ENCODE measurements around the gene GDI2.

The GDI2 gene

GRCh38 chr10:5737352-5737751 is 75.9 kb downstream of the GDI2 start:
- no peak for DNase-seq

- DNase-seq = no peak
These were observed 76.6 kb downstream of the GDI2 start for GRCh38 chr10:5736591-5736990.

DNA sequence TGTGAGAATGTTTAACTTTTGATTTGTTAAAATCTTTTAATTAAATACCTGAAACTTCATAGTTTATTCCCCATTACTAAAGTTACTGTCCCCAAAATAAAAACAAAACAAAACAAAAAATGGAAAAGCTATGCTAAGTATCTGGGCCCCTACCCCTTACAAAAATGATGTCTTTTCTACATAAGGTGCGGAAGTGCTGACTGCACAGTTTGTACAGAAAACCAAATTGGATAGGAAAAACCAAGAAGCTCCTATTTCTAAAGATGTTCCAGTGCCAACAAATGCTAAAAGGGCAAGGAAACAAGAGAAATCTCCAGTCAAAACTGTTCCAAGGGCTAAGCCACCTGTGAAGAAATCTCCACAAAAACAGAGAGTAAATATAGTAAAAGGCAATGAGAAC is 78.1 kb downstream of the GDI2 start:
- no peak for DNase-seq

DNA sequence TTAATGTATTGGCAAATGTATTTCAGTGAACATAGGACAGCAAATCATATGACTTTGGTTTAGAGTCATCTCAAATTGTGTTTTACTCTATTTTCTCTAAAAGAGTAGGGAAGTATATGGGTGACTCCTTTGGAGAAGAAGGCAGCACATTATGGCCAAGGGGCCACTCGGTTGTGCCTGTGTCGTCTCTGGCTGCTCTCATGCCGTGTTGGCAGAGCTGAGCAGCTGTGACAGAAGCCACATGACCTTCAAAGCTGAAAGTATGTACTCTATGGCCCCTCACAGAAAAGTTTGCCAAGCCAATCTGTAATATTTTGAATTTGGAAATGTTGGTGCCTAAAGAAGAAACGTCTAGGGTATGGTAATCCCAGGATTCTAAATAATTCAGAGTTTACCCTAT is 81.1 kb downstream of the GDI2 start:
- no peak for DNase-seq

- no peak for DNase-seq
These were observed 81.7 kb downstream of the GDI2 start for GRCh38 chr10:5731559-5731958.

GRCh38 chr10:5730766-5731165 is 82.5 kb downstream of the GDI2 start:
- no peak for DNase-seq

GRCh38 chr10:5723692-5724091 is 89.5 kb downstream of the GDI2 start:
- DNase-seq = no peak

GRCh38 chr10:5720182-5720581 is 93.1 kb downstream of the GDI2 start:
- no peak for DNase-seq

DNA sequence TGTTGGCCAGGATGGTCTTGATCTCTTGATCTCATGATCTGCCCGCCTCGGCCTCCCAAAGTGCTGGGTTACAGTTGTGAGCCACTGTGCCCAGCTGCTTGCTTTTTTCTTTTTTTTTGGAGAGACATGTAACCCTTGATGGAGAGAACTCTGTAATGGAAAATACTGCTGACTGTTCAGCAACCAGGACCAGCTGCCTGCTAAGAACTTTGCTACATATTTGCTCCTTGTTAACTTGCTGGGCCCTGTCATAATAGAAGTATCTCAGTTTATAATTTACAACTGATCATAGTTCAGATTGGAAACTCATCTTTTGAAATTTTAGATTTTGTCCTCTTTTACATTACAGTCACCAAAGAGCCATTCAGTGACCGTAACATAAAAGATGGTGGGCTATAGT is 93.7 kb downstream of the GDI2 start:
- DNase-seq = no peak

Measured in NCI-H69 (cell line).